Parathyroid adenoma (tissue), 2 donors: ENCODE data around the gene SLC30A1.

Experiments
- H2AFZ ChIP-seq: fragments of 300-600 bp; sonication (generic); one replicate; pipeline ENCODE4 v1.7.0; 2017; ENCODE audit warnings: antibody characterized with exemption, mild to moderate bottlenecking
- H3K27ac ChIP-seq: fragments of 300-600 bp; sonication (generic); one replicate; pipeline ENCODE4 v1.7.0; 2017
- H3K27me3 ChIP-seq: fragments of 300-600 bp; sonication (generic); one replicate; pipeline ENCODE4 v1.7.0; 2017; ENCODE audit warnings: low read length; ENCODE audit not compliant: control insufficient read depth, insufficient read depth
- H3K36me3 ChIP-seq: fragments of 300-600 bp; sonication (generic); one replicate; pipeline ENCODE4 v1.7.0; 2017; ENCODE audit warnings: low read length; ENCODE audit not compliant: control insufficient read depth, insufficient read depth
- H3K4me1 ChIP-seq: fragments of 300-600 bp; sonication (generic); one replicate; pipeline ENCODE4 v1.7.0; 2017; ENCODE audit warnings: control low read depth
- H3K4me2 ChIP-seq: fragments of 300-600 bp; sonication (generic); one replicate; pipeline ENCODE4 v1.7.0; 2017; ENCODE audit warnings: low read length
- H3K4me3 ChIP-seq: fragments of 300-600 bp; sonication (generic); one replicate; pipeline ENCODE4 v1.7.0; 2017; ENCODE audit warnings: low read depth, low read length
- H3K79me2 ChIP-seq: fragments of 300-600 bp; sonication (generic); one replicate; pipeline ENCODE4 v1.7.0; 2017; ENCODE audit warnings: control low read depth
- H3K9ac ChIP-seq: fragments of 300-600 bp; sonication (generic); one replicate; pipeline ENCODE4 v1.7.0; 2017; ENCODE audit warnings: mild to moderate bottlenecking
- H3K9me3 ChIP-seq: fragments of 300-600 bp; sonication (generic); one replicate; pipeline ENCODE4 v1.7.0; 2017; ENCODE audit warnings: low read length; ENCODE audit not compliant: control insufficient read depth
- TF ChIP-seq, protein P1 (sequence below): fragments of 300-600 bp; sonication (generic); IDR thresholded peaks from one replicate; pipeline ENCODE4 v1.7.0; 2017; ENCODE audit warnings: antibody characterized with exemption, mild to moderate bottlenecking
- donor health status: primary hyperparathyroidism.

SLC30A1 gene

DNA sequence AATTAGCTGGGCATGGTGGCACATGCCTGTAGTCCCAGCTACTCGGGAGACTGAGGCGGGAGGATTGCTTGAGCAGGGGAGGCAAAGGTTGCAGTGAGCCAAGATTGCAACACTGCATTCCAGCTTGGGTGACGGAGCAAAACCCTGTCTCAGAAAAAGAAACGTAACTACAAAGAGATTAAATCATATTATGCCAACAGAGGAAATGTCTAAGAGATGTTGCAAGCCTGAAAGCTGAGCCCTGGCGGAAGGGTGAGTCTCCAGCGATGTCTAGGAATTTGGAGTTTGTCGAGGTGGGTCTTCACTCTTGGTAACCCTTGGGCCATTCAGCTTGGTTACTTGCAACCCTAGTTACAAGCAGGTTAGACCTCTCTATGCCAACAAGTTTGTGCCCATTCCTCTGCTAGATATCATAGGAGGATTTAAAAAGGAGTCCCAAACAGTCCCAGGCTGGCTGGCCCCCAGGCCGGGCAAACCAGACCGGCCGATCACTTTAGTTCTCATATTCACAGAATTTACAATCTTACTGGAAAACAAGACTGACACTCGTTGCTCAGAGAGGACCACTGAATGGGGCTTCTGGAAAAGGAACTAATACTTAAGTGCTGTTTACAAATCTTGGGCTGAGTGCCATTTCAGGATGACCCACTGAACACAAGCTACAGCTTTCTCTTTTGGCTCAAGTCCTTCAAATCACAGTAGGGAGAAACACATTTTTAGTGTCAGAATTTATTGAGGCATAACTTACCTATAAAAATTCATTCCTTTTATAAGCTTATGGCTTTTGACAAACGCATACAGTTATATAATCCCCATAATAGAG lies 27.1 kb downstream of the SLC30A1 start:
- Histone ChIP-seq H3K27me3 (no peaks in the 10 kb centered on the region), H3K9ac (no peak overlapping the region), H3K79me2 (no peaks in the 10 kb centered on the region), H2AFZ (no peak overlapping the region), H3K36me3 (no peaks in the 10 kb centered on the region), H3K4me2 (no peak overlapping the region), H3K27ac (no peak overlapping the region), H3K4me1 (no peaks in the 10 kb centered on the region), H3K4me3 (no peak overlapping the region), H3K9me3 (no peaks in the 10 kb centered on the region)
- TF ChIP-seq, protein P1, sequence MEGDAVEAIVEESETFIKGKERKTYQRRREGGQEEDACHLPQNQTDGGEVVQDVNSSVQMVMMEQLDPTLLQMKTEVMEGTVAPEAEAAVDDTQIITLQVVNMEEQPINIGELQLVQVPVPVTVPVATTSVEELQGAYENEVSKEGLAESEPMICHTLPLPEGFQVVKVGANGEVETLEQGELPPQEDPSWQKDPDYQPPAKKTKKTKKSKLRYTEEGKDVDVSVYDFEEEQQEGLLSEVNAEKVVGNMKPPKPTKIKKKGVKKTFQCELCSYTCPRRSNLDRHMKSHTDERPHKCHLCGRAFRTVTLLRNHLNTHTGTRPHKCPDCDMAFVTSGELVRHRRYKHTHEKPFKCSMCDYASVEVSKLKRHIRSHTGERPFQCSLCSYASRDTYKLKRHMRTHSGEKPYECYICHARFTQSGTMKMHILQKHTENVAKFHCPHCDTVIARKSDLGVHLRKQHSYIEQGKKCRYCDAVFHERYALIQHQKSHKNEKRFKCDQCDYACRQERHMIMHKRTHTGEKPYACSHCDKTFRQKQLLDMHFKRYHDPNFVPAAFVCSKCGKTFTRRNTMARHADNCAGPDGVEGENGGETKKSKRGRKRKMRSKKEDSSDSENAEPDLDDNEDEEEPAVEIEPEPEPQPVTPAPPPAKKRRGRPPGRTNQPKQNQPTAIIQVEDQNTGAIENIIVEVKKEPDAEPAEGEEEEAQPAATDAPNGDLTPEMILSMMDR = no peak

DNA sequence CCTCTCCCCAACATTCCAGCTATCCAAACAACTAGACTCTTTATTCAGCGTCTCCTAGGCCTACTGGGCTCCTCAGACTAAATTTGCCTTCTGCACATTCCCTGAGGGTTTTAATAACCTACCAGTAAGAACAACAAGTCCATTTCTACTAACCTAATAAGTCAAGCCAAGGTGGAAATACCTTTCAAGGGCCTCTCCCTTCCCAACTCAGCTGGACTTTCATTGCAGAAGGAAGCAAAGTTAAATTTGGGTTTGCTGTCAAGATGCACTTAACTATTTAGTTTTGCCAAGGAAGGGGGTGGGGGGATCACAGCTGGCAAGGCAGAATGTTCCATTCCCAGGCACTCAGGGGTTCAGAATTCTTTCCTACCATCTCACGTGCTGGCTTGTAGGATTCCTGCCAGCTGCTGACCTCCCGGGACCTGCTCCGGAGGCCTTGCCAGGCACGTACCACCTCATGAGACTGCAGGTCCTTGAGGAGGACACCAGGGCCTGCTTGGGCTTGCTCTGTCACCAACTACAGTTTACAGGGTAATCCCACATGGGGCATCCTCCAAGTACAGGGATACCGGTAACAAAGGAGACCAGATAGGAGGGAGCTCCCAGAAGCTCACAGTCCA lies 29.8 kb downstream of the SLC30A1 start:
- no peaks in the 10 kb centered on the region for H3K27me3 ChIP-seq
- H3K4me3 ChIP-seq = no peak overlapping the region
- no peaks in the 10 kb centered on the region for H3K36me3 ChIP-seq
- TF ChIP-seq, protein P1 = no peak
- H3K9me3 ChIP-seq = no peaks in the 10 kb centered on the region
- H3K9ac ChIP-seq = no peak overlapping the region
- no peaks in the 10 kb centered on the region for H3K4me1 ChIP-seq
- no peaks in the 10 kb centered on the region for H3K79me2 ChIP-seq
- no peak overlapping the region for H2AFZ ChIP-seq
- no peak overlapping the region for H3K4me2 ChIP-seq
- no peak overlapping the region for H3K27ac ChIP-seq

DNA sequence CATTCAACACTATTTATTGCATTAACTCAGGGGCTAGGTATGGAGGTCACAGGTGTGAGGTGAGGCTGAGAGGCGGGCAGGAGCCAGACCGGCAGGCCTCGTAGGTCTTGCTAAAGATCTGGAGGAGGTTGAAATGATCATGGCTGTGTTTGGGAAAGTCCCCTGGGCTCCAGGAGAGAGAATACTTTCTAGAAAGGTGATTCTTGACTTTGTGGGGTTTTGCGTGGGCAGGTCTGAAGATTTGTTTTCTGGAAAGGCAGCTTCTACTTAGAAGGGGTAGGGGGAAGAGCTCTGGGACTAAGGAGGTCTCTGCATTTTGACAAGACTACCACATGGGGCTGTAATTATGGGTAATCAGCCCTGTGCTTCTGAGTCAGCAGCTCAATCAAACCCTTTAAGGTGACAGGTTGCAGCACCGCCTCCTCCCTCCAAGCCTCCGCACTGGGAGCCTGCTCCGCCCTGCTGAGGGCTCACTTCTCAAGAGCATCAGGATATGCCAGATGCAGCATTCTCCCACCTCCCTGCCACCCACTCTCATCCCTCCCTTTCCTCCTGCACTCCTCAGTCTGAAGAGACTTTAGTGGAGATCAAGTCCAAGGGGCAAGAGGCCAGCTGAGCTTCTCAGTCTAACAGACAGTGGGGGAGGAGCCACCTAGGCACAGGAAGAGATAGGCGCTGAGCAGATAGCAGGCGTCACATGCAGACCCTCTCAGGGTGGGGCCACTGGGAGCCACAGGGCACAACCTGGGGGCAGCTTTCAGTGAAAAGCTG lies 30.5 kb downstream of the SLC30A1 start:
- H3K27me3 ChIP-seq = no peaks in the 10 kb centered on the region
- no peaks in the 10 kb centered on the region for H3K4me1 ChIP-seq
- no peaks in the 10 kb centered on the region for H3K36me3 ChIP-seq
- H3K27ac ChIP-seq = no peak overlapping the region
- H2AFZ ChIP-seq = no peak overlapping the region
- no peak overlapping the region for H3K4me2 ChIP-seq
- H3K4me3 ChIP-seq = no peak overlapping the region
- TF ChIP-seq, protein P1 = no peak
- H3K9ac ChIP-seq = no peak overlapping the region
- no peaks in the 10 kb centered on the region for H3K9me3 ChIP-seq
- no peaks in the 10 kb centered on the region for H3K79me2 ChIP-seq

DNA sequence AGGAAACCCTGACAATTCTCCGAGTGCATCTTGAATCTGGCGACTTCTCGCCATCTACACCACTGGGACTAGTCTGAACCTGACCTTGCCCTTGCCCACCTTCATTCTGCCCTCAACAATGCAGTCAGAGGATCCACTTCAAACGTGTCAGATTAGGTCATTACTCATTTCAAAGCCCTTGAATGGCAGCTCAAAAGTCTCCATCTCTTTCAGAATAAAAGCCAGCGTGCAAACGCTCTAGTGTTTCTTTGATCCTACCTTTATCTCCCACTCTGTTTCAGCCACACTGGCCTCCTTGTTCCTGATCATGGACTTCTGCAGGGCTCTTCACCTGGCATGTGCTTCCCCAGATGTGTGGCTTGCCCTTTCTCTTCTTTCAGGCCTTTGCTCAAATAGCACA lies 31.3 kb downstream of the SLC30A1 start:
- Histone ChIP-seq H3K4me3 (no peak overlapping the region), H3K79me2 (no peaks in the 10 kb centered on the region), H3K4me1 (no peaks in the 10 kb centered on the region), H3K27me3 (no peaks in the 10 kb centered on the region), H3K4me2 (no peak overlapping the region), H2AFZ (no peak overlapping the region), H3K9me3 (no peaks in the 10 kb centered on the region), H3K36me3 (no peaks in the 10 kb centered on the region), H3K27ac (no peak overlapping the region), H3K9ac (no peak overlapping the region)
- TF ChIP-seq, protein P1 = no peak
